Endothelial cell of umbilical vein (primary cell): ENCODE measurements around the gene ARHGAP22. TPM values are rescaled to one million over a fixed set of nuclear protein-coding genes. Genes with fewer than 3 reads are reported as not detected.

Experiments used
- BruUV-seq: library from RNA; stranded (reverse); fragments of 400-500 nt; replicated peaks from 2 replicates; lab custom pipeline; 2021; lab: Mats Ljungman, UMichigan
- CTCF ChIA-PET: fragments of 300-600, 350-600 bp; sonication (Branson Sonifier 250); formaldehyde crosslinking; loops from one replicate; lab custom pipeline; 2021; ENCODE audit warnings: antibody characterized with exemption, inconsistent platforms; lab: Charles Lee
- POLR2A ChIA-PET: fragments of 300-600, 350-600 bp; sonication (Branson Sonifier 250); formaldehyde crosslinking; loops from one replicate; lab custom pipeline; 2021; ENCODE audit warnings: antibody characterized with exemption, inconsistent platforms; lab: Charles Lee
- DNase-seq: peaks from one replicate; pipeline ENCODE4 v3.0.0-alpha.2; 2011; ENCODE audit warnings: low read depth, low spot score
- FAIRE-seq: peaks from 2 replicates; lab custom pipeline; 2011; peaks lifted over from hg19 to GRCh38; lab: Jason Lieb, UNC
- H2AFZ ChIP-seq: 2 replicates; pipeline ENCODE4 v1.6.0; 2012; ENCODE audit warnings: low read depth, low read length, control low read depth, inconsistent platforms
- H3K27ac ChIP-seq: 2 replicates; pipeline ENCODE4 v1.5.1; 2011; ENCODE audit warnings: low read depth, mild to moderate bottlenecking, control low read depth, low read length, moderate library complexity; ENCODE audit not compliant: insufficient read depth
- H3K27me3 ChIP-seq, 2 experiments: 2 replicates each; pipeline versions ENCODE4 v1.6.0 to v1.6.1; 2011; ENCODE audit warnings: low read length in 2 of 2, mixed read lengths in 1 of 2; ENCODE audit not compliant: control insufficient read depth in 2 of 2, insufficient read depth in 2 of 2
- H3K36me3 ChIP-seq, 2 experiments: 2 replicates in 1 of 2; 3 replicates in 1 of 2; pipeline ENCODE4 v1.5.1; 2011; ENCODE audit warnings: low read length in 2 of 2, mild to moderate bottlenecking in 1 of 2, moderate library complexity in 1 of 2; ENCODE audit not compliant: control insufficient read depth in 2 of 2, insufficient read depth in 2 of 2; ENCODE audit errors: extremely low read depth in 1 of 2
- H3K4me1 ChIP-seq: 3 replicates; pipeline ENCODE4 v1.5.1; 2011; ENCODE audit warnings: mild to moderate bottlenecking, low read length; ENCODE audit not compliant: control insufficient read depth, insufficient read depth; ENCODE audit errors: extremely low read depth
- H3K4me2 ChIP-seq: 2 replicates; pipeline ENCODE4 v1.6.1; 2011; ENCODE audit warnings: low read length, control low read depth, mixed read lengths; ENCODE audit not compliant: insufficient read depth
- H3K4me3 ChIP-seq, 3 experiments: fragments of 200-600 bp in 1 of 3; sonication (generic), shearing (Covaris generic) in 1 of 3; replicated peaks in 1 of 3; 2 replicates each; pipeline ENCODE4 v1.5.1; 2011 to 2016; ENCODE audit warnings: control low read depth in 3 of 3, low read length in 3 of 3, mild to moderate bottlenecking in 2 of 3, inconsistent platforms in 1 of 3, low read depth in 1 of 3, moderate library complexity in 1 of 3; ENCODE audit not compliant: insufficient read depth in 1 of 3
- H3K79me2 ChIP-seq: 2 replicates; pipeline ENCODE4 v1.6.0; 2012; ENCODE audit warnings: low read length, inconsistent platforms; ENCODE audit not compliant: control insufficient read depth, insufficient read depth
- H3K9ac ChIP-seq: replicated peaks from 2 replicates; pipeline ENCODE3; 2011; ENCODE audit warnings: low read length, control low read depth; ENCODE audit not compliant: insufficient read depth; ENCODE audit errors: extremely low read depth
- H3K9me1 ChIP-seq: replicated peaks from 3 replicates; pipeline ENCODE4 v1.6.0; 2011; ENCODE audit warnings: mild to moderate bottlenecking, low read length; ENCODE audit not compliant: control insufficient read depth, insufficient read depth; ENCODE audit errors: extremely low read depth
- H3K9me3 ChIP-seq: replicated peaks from 2 replicates; pipeline ENCODE4 v1.5.1; 2012; ENCODE audit warnings: low read length, inconsistent platforms; ENCODE audit not compliant: control insufficient read depth, insufficient read depth
- H4K20me1 ChIP-seq: replicated peaks from 2 replicates; pipeline ENCODE3; 2011; ENCODE audit warnings: mild to moderate bottlenecking, low read length; ENCODE audit not compliant: control insufficient read depth, insufficient read depth; ENCODE audit errors: extremely low read depth
- CTCF ChIP-seq, 2 donors: IDR thresholded peaks; 1 replicate in 1 of 2; 2 replicates in 1 of 2; pipeline ENCODE4 v1.5.1; 2011; ENCODE audit warnings: low read length in 2 of 2, mild to moderate bottlenecking in 2 of 2, moderate library complexity in 2 of 2, control low read depth in 1 of 2, inconsistent platforms in 1 of 2, low read depth in 1 of 2; ENCODE audit not compliant: insufficient read depth in 1 of 2; ENCODE audit errors: extremely low read depth in 1 of 2
- EZH2 ChIP-seq: IDR thresholded peaks from 2 replicates; pipeline ENCODE4 v1.6.1; 2012; ENCODE audit warnings: borderline replicate concordance, low read depth, mild to moderate bottlenecking, moderate library complexity, low read length, inconsistent platforms; ENCODE audit not compliant: severe bottlenecking
- GATA2 ChIP-seq: IDR thresholded peaks from 2 replicates; pipeline ENCODE4 v1.7.0; 2011; ENCODE audit warnings: low read depth, mild to moderate bottlenecking, moderate library complexity, mixed read lengths, low read length; ENCODE audit not compliant: insufficient read length, insufficient read depth
- JUN ChIP-seq: IDR thresholded peaks from 2 replicates; pipeline ENCODE4 v1.6.1; 2011; ENCODE audit warnings: borderline replicate concordance, low read depth; ENCODE audit not compliant: insufficient read length, insufficient read depth
- POLR2A ChIP-seq: IDR thresholded peaks from 2 replicates; pipeline ENCODE4 v1.6.1; 2012; ENCODE audit warnings: low read depth, mild to moderate bottlenecking, control low read depth, low read length
- POLR2AphosphoS5 ChIP-seq: IDR thresholded peaks from 2 replicates; pipeline ENCODE4 v1.6.1; 2012; ENCODE audit warnings: low read depth, mild to moderate bottlenecking, control low read depth, low read length, moderate library complexity; ENCODE audit not compliant: insufficient read depth
- dilution Hi-C: fragments of 300-500 bp; cut with MboI; formaldehyde crosslinking; loops from one replicate; pipeline ENCODE4 v1.15.0; 2019; ENCODE audit warnings: low sequenced_read_pairs; ENCODE audit not compliant: extremely low pct_ligation_motif_present
- intact Hi-C: fragments of 100-400 bp; cut with micrococcal nuclease; formaldehyde crosslinking; loops from one replicate; pipeline ENCODE4 v1.10.0; 2022
- polyA plus RNA-seq, 4 experiments: library from polyadenylated mRNA; depleted of rRNA in 3 of 4; stranded (reverse) in 3 of 4; unstranded in 1 of 4; fragments of >200 nt; gene quantifications; 2 replicates each; pipeline versions ENCODE4 v1.2.1 to v1.2.3, GENCODE V29; 2011 to 2012; ENCODE audit warnings: missing spikeins in 1 of 4
- total RNA-seq: library from RNA; stranded (reverse); gene quantifications from 2 replicates; pipeline ENCODE4 v1.2.3, GENCODE V29; 2021
- TF ChIP-seq, protein P1 (sequence below): IDR thresholded peaks from 2 replicates; pipeline ENCODE4 v1.6.1; 2011; ENCODE audit not compliant: insufficient read depth, insufficient read length

The ARHGAP22 gene
- total and polyA plus RNA-seq, 2 donors (not counting 3 experiments of a cell fraction or from before 2014, with no cell fraction given), result 8.6 to 50.3 TPM

GRCh38 chr10:48636901-48637300, 32.0 kb upstream of the ARHGAP22 start:
- Histone ChIP-seq H3K79me2 (no peaks in the 10 kb centered on the region), H4K20me1 (no peaks in the 10 kb centered on the region), H2AFZ (no peak overlapping the region), H3K9me1 (no peaks in the 10 kb centered on the region), H3K27ac (no peak overlapping the region), H3K36me3 (no peaks in the 10 kb centered on the region), H3K4me2 (no peak overlapping the region), H3K4me3 (no peak overlapping the region), H3K9ac (no peak overlapping the region), H3K4me1 (peaks cover 13% of the 10 kb centered on the region), H3K9me3 (no peaks in the 10 kb centered on the region), H3K27me3 (no peaks in the 10 kb centered on the region)
- ChIA-PET CTCF (interaction anchor here (0.6 to 3.0 kb wide), 3 partner anchors 13 to 29 kb away, joined by 3 to 19 read pairs (median 4); no protein-coding TSS in a partner anchor), POLR2A (no interaction called here)
- FAIRE-seq (no peak), DNase-seq (no peak)
- intact Hi-C loops (no loop called here), dilution Hi-C loops (no loop called here)
- TF ChIP-seq JUN (no peak), EZH2 (no peak), POLR2A (no peak), CTCF (IDR thresholded peaks at IDR 0.05; ENCODE audit: extremely low read depth in 1 of 2, insufficient read depth in 1 of 2, low read depth in 1 of 2, low read length in 2 of 2) (no peak), POLR2AphosphoS5 (no peak), GATA2 (no peak)
- TF ChIP-seq, protein P1, sequence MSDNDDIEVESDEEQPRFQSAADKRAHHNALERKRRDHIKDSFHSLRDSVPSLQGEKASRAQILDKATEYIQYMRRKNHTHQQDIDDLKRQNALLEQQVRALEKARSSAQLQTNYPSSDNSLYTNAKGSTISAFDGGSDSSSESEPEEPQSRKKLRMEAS, result no peak
- no TSS peak for BruUV-seq
